Mucosa of stomach (tissue), 1 donor: Measurements from ENCODE around the gene SOD1.
"Not testable (repeated sequence)": the region's sequence is repeated elsewhere in the genome, so short reads cannot be mapped to it uniquely, and the experiment has no call there.

ENCODE experiments used
- H3K27me3 ChIP-seq: one replicate; pipeline ENCODE4 v1.7.0; 2013; ENCODE audit warnings: mild to moderate bottlenecking, low read length; ENCODE audit not compliant: control insufficient read depth, insufficient read depth
- H3K36me3 ChIP-seq: one replicate; pipeline ENCODE4 v1.7.0; 2013; ENCODE audit warnings: low read length; ENCODE audit not compliant: control insufficient read depth, insufficient read depth
- H3K4me1 ChIP-seq: one replicate; pipeline ENCODE4 v1.7.0; 2013; ENCODE audit warnings: mild to moderate bottlenecking, low read length; ENCODE audit not compliant: control insufficient read depth, insufficient read depth
- H3K4me3 ChIP-seq: one replicate; pipeline ENCODE4 v1.7.0; 2013; ENCODE audit warnings: low read length
- H3K9ac ChIP-seq: one replicate; pipeline ENCODE4 v1.7.0; 2013; ENCODE audit warnings: mild to moderate bottlenecking, low read length, moderate library complexity
- H3K9me3 ChIP-seq: one replicate; pipeline ENCODE4 v1.7.0; 2013; ENCODE audit warnings: mild to moderate bottlenecking, low read length, moderate library complexity; ENCODE audit not compliant: control insufficient read depth
- donor health status: Pancreatic carcinoma.

The SOD1 gene

DNA sequence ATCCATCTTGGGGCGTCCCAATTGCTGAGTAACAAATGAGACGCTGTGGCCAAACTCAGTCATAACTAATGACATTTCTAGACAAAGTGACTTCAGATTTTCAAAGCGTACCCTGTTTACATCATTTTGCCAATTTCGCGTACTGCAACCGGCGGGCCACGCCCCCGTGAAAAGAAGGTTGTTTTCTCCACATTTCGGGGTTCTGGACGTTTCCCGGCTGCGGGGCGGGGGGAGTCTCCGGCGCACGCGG is 282 bp upstream of the SOD1 start:
- H3K4me3 ChIP-seq: peak overlapping the region; percentile 62
- no peaks in the 10 kb centered on the region for H3K27me3 ChIP-seq
- peaks cover 8% of the 10 kb centered on the region for H3K4me1 ChIP-seq
- no peaks in the 10 kb centered on the region for H3K36me3 ChIP-seq
- no peaks in the 10 kb centered on the region for H3K9me3 ChIP-seq
- H3K9ac ChIP-seq: peak overlapping the region; percentile 64

DNA sequence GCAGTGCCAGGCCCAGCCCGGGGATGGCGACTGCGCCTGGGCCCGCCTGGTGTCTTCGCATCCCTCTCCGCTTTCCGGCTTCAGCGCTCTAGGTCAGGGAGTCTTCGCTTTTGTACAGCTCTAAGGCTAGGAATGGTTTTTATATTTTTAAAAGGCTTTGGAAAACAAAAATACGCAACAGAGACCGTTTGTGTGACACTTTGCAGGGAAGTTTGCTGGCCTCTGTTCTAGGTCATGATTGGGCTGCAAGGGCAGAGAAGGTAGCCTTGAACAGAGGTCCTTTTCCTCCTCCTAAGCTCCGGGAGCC is 719 bp downstream of the SOD1 start:
- H3K9me3 ChIP-seq: no peaks in the 10 kb centered on the region
- H3K27me3 ChIP-seq: no peaks in the 10 kb centered on the region
- no peaks in the 10 kb centered on the region for H3K36me3 ChIP-seq
- H3K4me3 ChIP-seq: peak overlapping the region; percentile 48
- peaks cover 8% of the 10 kb centered on the region for H3K4me1 ChIP-seq
- H3K9ac ChIP-seq: peak overlapping the region; percentile 61

DNA sequence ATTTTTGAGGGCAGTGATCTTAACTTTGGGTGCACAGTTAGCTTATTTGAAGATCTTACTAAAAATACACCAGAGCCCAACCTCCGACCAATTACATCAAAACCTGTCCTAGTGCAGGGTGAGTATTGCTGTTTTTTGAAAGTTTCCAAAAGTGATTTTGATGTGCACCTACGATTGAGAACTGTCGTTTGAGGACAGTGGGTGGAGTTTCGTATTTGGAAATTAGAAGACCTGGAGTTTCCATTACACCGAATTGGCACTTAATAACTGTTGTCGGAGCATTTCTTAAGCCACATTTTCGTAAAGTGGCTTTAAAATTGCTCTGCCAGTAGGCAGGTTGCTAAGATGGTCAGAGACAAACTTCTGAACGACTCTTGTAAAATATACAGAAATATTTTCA is 1.1 kb downstream of the SOD1 start:
- no peaks in the 10 kb centered on the region for H3K27me3 ChIP-seq
- H3K36me3 ChIP-seq: no peaks in the 10 kb centered on the region
- peak overlapping the region; percentile 61 for H3K9ac ChIP-seq
- H3K4me1 ChIP-seq: peaks cover 8% of the 10 kb centered on the region
- H3K9me3 ChIP-seq: no peaks in the 10 kb centered on the region
- H3K4me3 ChIP-seq: peak overlapping the region; percentile 48

DNA sequence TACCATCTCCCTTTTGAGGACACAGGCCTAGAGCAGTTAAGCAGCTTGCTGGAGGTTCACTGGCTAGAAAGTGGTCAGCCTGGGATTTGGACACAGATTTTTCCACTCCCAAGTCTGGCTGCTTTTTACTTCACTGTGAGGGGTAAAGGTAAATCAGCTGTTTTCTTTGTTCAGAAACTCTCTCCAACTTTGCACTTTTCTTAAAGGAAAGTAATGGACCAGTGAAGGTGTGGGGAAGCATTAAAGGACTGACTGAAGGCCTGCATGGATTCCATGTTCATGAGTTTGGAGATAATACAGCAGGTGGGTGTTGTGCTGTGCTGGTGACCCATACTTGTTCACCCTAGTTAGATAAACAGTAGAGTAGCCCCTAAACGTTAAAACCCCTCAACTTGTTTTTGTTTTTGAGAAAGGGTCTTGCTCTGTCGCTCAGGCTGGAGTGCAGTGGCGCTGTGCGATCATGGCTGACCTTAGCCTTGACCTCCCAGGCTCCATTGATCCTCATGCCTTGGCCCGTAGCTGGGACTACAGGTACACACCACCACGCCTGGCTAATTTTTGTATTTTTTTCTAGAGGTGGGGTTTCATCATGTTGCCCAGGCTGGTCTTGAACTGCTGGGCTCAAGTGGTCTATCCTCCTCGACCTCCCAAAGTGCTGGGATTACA is 4.2 kb downstream of the SOD1 start:
- Histone ChIP-seq H3K4me1 (no peaks in the 10 kb centered on the region), H3K9ac (no peak overlapping the region), H3K27me3 (no peaks in the 10 kb centered on the region), H3K4me3 (no peak overlapping the region), H3K9me3 (no peaks in the 10 kb centered on the region), H3K36me3 (no peaks in the 10 kb centered on the region)

DNA sequence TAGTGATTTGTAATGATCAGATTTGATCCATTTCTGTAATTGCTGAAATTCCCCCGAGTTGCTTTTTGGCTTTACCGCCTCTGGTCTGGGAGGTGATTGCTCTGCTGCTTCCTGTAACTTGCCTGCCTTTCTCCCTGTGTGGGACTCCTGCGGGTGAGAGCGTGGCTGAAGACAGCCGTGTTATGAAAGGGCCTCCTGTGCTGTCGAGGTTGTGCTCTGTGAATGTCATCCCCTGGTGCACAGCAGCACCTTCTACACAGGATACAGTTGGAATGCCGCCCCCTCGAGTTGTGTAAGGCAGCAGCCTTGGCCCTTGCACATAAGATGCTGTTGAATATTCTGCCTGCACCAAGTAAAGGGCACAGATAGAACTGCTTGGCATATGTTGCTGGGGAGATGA is 5.9 kb downstream of the SOD1 start:
- H3K4me1 ChIP-seq: no peaks in the 10 kb centered on the region

DNA sequence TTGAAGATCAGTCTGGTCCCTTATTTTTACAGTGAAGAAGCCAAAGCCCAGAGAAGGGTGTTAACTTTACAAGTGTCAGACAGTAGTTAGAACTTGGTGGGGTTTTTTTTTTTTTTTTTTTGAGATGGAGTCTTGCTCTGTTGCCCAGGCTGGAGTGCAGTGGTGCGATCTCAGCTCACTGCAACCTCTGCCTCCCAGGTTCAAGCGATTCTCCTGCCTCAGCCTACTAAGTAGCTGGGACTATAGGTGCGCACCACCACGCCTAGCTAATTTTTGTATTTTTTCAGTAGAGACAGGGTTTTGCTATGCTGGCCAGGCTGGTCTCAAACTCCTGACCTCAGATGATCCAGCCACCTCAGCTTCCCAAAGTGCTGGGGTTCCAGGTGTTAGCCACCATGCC is 6.4 kb downstream of the SOD1 start:
- H3K9me3 ChIP-seq, H3K9ac ChIP-seq, H3K4me1 ChIP-seq, H3K36me3 ChIP-seq, H3K4me3 ChIP-seq, H3K27me3 ChIP-seq: not testable (repeated sequence)

More for the DNA sequence above, 5.9 kb downstream of the SOD1 start:
- no peak overlapping the region for H3K4me3 ChIP-seq
- H3K36me3 ChIP-seq: no peaks in the 10 kb centered on the region
- no peak overlapping the region for H3K9ac ChIP-seq
- no peaks in the 10 kb centered on the region for H3K9me3 ChIP-seq
- no peaks in the 10 kb centered on the region for H3K27me3 ChIP-seq

DNA sequence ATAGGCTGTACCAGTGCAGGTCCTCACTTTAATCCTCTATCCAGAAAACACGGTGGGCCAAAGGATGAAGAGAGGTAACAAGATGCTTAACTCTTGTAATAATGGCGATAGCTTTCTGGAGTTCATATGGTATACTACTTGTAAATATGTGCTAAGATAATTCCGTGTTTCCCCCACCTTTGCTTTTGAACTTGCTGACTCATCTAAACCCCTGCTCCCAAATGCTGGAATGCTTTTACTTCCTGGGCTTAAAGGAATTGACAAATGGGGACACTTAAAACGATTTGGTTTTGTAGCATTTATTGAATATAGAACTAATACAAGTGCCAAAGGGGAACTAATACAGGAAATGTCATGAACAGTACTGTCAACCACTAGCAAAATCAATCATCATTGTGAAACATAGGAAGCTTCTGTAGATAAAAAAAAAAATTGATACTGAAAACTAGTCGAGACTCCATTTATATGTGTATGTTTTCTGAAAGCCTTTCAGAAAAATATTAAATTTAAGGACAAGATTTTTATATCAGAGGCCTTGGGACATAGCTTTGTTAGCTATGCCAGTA is 7.0 kb downstream of the SOD1 start:
- no peak overlapping the region for H3K9ac ChIP-seq
- no peaks in the 10 kb centered on the region for H3K27me3 ChIP-seq
- no peaks in the 10 kb centered on the region for H3K9me3 ChIP-seq
- H3K4me1 ChIP-seq: no peaks in the 10 kb centered on the region
- H3K36me3 ChIP-seq: peaks cover 4% of the 10 kb centered on the region
- H3K4me3 ChIP-seq: no peak overlapping the region

DNA sequence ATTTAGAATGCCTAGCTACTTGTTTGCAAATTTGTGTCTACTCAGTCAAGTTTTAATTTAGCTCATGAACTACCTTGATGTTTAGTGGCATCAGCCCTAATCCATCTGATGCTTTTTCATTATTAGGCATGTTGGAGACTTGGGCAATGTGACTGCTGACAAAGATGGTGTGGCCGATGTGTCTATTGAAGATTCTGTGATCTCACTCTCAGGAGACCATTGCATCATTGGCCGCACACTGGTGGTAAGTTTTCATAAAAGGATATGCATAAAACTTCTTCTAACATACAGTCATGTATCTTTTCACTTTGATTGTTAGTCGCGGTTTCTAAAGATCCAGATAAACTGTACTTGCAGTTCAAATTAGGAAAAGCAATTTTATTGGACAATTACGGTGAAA is 7.6 kb downstream of the SOD1 start:
- Histone ChIP-seq H3K4me1 (no peaks in the 10 kb centered on the region), H3K4me3 (no peak overlapping the region), H3K9ac (no peak overlapping the region), H3K36me3 (peaks cover 7% of the 10 kb centered on the region), H3K27me3 (no peaks in the 10 kb centered on the region), H3K9me3 (no peaks in the 10 kb centered on the region)

DNA sequence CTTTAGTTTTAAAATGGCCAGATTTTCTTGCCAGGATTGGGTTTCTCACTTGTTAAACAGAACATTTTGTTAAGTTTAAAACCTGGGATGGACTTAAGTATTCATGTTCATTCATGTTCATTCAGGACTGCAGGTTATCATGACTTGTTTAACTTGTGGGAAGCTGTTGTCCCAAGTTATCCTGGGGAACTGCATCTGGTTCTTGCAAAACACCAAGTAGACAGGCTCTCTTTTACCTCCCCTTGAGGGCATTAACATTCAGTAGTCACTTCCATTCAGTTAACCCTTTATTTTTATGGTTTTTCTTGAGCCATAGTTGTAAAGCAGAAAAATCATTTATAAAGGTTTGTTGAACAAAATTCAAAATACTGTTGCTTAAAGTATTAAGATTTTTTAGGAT is 8.1 kb downstream of the SOD1 start:
- Histone ChIP-seq H3K4me1 (no peaks in the 10 kb centered on the region), H3K9ac (no peak overlapping the region), H3K27me3 (no peaks in the 10 kb centered on the region), H3K9me3 (no peaks in the 10 kb centered on the region), H3K4me3 (no peak overlapping the region), H3K36me3 (peaks cover 7% of the 10 kb centered on the region)

DNA sequence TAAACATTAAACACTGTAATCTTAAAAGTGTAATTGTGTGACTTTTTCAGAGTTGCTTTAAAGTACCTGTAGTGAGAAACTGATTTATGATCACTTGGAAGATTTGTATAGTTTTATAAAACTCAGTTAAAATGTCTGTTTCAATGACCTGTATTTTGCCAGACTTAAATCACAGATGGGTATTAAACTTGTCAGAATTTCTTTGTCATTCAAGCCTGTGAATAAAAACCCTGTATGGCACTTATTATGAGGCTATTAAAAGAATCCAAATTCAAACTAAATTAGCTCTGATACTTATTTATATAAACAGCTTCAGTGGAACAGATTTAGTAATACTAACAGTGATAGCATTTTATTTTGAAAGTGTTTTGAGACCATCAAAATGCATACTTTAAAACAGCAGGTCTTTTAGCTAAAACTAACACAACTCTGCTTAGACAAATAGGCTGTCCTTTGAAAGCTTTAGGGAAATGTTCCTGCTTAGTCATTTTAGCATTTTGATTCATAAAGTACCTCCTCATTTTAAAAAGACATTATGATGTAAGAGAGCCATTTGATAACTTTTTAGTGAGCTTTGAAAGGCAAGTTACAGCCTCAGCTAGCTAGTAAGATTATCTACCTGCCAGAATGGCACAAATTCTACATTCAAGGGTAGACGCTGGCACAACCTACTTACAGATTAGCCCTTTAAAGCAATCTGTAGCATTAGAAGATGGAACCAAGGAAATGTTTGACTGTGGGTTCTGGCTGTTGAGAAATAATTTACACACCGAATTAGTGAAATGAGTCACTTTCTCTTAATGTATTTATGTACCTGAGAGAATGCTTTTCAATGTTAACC is 9.4 kb downstream of the SOD1 start:
- Histone ChIP-seq H3K4me3 (no peak overlapping the region), H3K9ac (no peak overlapping the region), H3K36me3 (peaks cover 7% of the 10 kb centered on the region), H3K4me1 (peaks cover 10% of the 10 kb centered on the region), H3K9me3 (no peaks in the 10 kb centered on the region), H3K27me3 (no peaks in the 10 kb centered on the region)

DNA sequence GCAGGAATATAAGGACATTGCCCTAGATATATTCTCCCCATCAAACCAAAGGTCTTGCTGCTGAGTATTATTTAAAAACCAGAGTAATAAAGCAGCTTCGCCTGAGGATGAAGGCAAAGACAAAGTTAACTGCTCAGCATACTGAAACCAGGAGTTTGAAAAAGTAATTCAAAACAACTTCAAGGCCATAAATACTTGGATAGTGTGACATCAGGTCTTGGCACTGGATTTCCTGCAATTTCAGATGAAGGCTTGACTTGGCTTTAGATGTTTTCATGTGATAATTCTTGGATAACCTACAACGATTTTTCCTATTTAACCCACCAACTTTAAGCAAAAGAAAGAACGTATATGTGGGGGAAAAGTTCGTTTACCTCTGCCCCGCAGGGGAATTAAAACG is 10.6 kb downstream of the SOD1 start:
- Histone ChIP-seq H3K4me1 (peaks cover 14% of the 10 kb centered on the region), H3K27me3 (no peaks in the 10 kb centered on the region), H3K36me3 (peaks cover 7% of the 10 kb centered on the region), H3K9me3 (no peaks in the 10 kb centered on the region), H3K9ac (no peak overlapping the region), H3K4me3 (no peak overlapping the region)

DNA sequence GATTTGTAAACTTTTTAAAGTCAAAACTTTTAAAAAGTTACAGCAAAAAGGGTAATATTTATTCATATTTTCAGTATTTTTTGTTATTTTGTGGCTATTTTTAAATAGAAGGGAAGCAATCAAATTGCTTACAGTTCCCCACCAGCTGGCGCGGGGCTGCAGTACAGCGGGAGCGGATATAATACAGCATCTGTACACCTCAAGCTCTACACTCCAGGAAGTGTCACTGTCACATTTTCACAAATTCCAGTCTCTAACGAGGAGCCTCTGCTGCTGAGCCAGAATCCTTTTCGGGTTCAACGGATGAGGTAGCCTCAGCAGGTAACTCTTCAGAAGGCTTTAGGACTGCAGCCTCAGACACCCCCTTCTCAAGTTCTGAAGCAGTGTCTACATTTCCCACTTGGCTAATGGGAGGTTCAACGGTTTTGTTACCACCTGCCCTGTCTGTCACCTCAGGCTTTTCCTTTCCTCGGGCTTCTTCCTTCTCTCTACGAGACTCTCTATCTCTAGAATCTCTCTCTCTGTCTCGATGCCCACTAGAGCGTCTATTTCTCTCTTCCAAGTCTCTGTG is 11.7 kb downstream of the SOD1 start:
- Histone ChIP-seq H3K27me3 (no peaks in the 10 kb centered on the region), H3K4me1 (peaks cover 14% of the 10 kb centered on the region), H3K4me3 (no peak overlapping the region), H3K36me3 (peaks cover 7% of the 10 kb centered on the region), H3K9ac (no peak overlapping the region), H3K9me3 (no peaks in the 10 kb centered on the region)
